ENCODE results near the gene ZBTB7C. TPM values are rescaled to one million over a fixed set of nuclear protein-coding genes. Genes with fewer than 3 reads are reported as not detected.

Gene ZBTB7C
- total RNA-seq, 1 donor from 2014 or later: 0.17 TPM

DNA sequence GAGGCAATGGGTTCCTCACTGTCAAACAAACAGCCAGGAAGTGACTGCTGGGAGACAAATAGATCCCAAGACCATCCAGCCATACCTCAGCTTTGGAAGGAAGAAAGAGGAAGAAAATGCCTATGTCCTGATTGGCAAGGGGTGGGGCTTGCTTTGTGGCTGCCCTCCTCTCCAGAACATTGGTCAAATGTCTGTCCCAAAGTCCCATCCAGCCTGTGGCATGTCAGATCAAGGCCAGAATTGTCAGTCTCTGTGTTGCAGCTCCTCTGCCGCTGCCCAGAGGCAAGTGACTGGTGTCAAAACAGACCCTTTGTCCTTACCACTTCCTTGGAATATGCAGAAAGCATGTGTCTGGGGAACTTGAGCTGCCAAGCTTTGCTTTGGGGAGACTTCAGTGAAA lies 415.8 kb downstream of the ZBTB7C start:
- DNase-seq (ENCODE audit: low read depth): no peak
- no peak overlapping the region for H3K4me3 ChIP-seq (ENCODE audit: low read depth, low read length)
- TF ChIP-seq, protein P1, sequence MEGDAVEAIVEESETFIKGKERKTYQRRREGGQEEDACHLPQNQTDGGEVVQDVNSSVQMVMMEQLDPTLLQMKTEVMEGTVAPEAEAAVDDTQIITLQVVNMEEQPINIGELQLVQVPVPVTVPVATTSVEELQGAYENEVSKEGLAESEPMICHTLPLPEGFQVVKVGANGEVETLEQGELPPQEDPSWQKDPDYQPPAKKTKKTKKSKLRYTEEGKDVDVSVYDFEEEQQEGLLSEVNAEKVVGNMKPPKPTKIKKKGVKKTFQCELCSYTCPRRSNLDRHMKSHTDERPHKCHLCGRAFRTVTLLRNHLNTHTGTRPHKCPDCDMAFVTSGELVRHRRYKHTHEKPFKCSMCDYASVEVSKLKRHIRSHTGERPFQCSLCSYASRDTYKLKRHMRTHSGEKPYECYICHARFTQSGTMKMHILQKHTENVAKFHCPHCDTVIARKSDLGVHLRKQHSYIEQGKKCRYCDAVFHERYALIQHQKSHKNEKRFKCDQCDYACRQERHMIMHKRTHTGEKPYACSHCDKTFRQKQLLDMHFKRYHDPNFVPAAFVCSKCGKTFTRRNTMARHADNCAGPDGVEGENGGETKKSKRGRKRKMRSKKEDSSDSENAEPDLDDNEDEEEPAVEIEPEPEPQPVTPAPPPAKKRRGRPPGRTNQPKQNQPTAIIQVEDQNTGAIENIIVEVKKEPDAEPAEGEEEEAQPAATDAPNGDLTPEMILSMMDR (conservative IDR thresholded peaks at IDR 0.05; ENCODE audit: low read depth, low read length): no peak

DNA sequence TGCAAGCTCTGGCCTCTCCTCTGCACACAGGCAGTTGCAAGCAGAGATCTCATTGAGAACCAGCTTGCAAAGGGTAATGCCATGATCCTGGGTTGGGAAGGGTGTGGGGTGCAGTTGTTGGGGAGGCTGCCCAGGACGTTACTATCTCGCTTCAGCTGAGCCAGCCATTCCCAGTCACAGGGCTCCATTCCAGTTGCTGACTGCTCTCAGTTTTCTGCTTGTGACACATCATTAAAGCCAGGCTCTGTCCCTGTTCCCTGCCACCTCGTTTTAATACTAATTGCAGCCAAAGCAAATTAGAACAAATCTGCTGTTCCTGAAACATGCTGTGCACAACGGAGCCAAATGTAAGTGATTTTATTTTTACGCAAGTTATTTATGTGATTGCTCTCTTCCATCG lies 416.2 kb downstream of the ZBTB7C start:
- H3K4me3 ChIP-seq (ENCODE audit: low read depth, low read length): no peak overlapping the region
- TF ChIP-seq, protein P1 (conservative IDR thresholded peaks at IDR 0.05; ENCODE audit: low read depth, low read length): no peak
- DNase-seq (ENCODE audit: low read depth): no peak

DNA sequence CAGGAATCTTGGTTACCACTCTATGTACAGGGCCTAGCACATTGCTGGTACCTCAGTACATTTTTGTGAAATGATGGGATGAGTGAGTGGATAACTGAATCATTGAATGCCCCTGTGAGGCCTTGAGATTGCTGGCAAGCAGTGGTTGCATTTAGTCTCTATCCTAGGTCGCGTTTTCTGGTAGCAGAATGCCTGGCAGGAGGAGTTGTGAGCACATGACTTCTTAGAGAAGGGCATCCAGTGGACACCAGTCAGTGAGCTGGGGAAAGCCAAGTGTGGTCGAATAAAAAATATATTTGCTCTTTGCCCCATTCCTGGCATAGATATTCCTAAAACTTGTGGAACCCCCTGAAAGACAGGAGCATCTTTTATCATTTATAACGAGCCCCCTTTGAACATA lies 416.9 kb downstream of the ZBTB7C start:
- no peak for DNase-seq (ENCODE audit: low read depth)
- TF ChIP-seq, protein P1 (conservative IDR thresholded peaks at IDR 0.05; ENCODE audit: low read depth, low read length): no peak
- no peak overlapping the region for H3K4me3 ChIP-seq (ENCODE audit: low read depth, low read length)

DNA sequence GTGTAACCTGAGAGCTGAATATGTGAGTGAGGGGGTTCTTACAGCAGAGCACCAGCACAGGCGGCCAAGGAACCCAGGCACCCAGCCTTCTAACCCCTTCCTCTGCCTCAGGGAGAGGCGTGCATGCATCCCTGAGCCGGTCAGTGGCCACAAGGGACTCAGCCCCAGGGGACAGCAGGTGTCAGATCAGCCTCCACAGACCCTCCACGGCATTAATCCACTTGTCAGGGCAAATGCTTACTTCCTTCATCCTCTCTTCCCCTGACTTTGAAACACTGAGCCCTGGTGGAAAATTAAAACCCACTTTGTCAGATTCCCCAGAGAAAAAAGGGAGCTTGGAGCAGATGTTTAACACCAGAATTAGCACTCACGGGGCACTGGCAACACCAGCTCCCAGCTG lies 418.2 kb downstream of the ZBTB7C start:
- no peak for DNase-seq (ENCODE audit: low read depth)
- TF ChIP-seq, protein P1 (conservative IDR thresholded peaks at IDR 0.05; ENCODE audit: low read depth, low read length): no peak
- H3K4me3 ChIP-seq (ENCODE audit: low read depth, low read length): no peak overlapping the region

DNA sequence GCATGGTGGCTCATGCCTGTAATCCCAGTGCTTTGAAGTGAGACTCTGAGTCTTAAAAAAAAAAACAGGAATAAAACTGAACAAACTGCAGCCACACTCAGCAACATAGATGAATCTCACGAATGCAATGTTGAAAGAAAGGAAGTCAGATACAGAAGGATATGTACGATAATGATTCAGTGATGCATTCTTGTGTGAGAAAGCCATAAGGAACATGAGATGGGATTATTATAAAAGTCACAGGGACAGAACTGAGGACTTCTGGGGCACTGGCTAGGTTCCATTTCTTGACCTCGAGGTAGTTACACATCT lies 421.8 kb downstream of the ZBTB7C start:
- TF ChIP-seq, protein P1 (conservative IDR thresholded peaks at IDR 0.05; ENCODE audit: low read depth, low read length): no peak
- no peak for DNase-seq (ENCODE audit: low read depth)
- H3K4me3 ChIP-seq (ENCODE audit: low read depth, low read length): no peak overlapping the region

DNA sequence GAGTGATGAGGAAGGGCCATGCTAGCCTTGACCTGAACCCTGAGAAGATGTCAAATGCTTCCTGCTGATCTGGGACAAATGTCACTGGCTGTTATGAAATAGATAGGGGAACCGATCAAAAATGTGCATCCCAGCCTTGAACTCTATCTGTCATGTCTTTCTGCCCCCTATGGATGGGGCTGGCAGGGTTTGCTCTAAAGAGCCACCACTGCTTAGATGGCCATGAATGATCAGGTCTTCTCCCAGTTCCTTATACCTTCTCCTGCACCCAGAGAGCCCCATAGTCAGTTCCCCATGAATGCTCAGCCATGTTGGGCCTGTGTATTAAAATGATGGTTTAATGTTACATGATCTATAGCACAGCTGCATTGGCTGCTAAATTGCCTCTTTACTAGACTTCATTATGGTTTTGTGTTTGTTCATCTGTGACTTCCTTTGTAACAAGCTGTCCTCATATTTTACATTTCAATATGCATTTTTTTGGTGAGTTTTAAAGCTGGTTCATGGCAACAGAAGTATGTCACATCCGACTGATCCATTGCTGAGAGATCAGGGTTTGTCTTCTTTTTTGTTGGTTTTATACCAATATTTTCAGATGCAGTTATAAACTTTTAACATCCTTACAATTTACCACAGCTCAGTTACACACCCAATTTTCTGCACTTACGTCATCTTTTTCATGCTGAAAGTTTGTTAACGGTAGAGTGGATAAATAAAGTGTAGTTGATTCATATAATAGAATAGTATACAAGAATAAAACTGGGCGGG lies 422.4 kb downstream of the ZBTB7C start:
- TF ChIP-seq, protein P1 (conservative IDR thresholded peaks at IDR 0.05; ENCODE audit: low read depth, low read length): no peak
- DNase-seq (ENCODE audit: low read depth): no peak
- no peak overlapping the region for H3K4me3 ChIP-seq (ENCODE audit: low read depth, low read length)

DNA sequence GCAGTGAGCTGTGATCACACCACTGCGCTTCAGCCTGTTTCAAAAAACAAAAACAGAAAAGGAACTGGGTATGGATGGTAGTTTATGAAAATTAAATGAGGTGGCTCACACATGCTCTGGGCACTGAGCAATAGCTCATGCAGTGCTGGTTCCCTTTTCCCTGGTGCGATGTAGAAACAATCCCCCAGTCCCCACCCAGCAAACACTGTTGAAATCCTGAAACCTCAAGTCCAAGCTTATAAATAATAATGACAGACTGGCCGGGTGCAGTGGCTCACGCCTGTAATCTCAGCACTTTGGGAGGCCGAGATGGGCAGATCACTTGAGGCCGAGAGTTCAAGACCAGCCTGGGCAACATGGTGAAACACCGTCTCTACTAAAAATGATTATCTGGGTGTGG lies 423.3 kb downstream of the ZBTB7C start:
- H3K4me3 ChIP-seq (ENCODE audit: low read depth, low read length): no peak overlapping the region
- TF ChIP-seq, protein P1 (conservative IDR thresholded peaks at IDR 0.05; ENCODE audit: low read depth, low read length): no peak
- DNase-seq (ENCODE audit: low read depth): no peak

Measured in epithelial cell of proximal tubule (primary cell).